Measurements from ENCODE around the gene KTI12.
"Not testable (repeated sequence)": the region's sequence is repeated elsewhere in the genome, so short reads cannot be mapped to it uniquely, and the experiment has no call there.

KTI12 gene

DNA sequence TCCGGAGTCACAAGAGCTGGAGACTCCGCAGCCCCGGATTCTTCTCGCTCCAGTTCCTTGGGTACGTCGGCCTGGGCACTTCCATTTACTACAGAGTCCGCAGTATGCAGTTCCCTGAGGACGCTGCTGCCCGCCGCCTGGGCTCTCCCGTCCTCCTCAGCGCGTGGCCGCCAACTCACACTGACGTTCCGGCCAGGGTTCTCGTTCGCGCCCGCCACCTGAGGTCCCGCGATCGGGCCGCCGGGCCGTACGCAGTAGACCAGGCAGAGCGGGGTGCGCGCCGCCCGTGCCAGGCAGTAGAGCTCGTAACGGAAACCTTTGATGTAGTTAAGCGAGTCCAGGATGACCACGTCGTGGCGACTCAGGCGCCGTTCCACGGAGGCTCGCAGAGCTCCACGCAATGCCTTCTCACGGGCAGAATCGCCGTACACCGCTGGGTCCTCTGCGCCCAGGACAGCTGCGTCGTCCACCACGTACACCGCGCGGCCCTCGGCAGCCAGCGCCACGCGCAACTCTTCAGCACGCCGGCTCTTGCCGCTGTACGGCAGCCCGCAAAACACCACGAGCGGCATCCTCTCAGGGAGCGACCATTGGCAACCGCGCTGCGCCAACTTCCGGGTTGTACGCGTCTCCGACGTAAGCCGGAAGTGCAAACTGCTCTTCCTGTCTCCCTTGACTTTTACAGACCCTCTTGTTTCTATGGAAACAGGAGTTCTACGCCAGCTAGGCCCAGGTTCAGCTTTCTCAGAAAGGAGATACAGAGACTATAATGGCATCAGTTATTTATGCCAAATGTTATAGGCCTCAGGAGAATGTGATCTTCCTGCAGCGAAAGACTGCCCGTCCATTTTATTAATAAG lies at the start of gene KTI12:
TSS of gene KTI12 (minus strand) at position 621 of the 860 bp plus-strand sequence. CDS start at position 572, 49 bp downstream.
- Histone ChIP-seq H3K4me3 (peak within 1 kb of the TSS; percentile 56 to 95 (median 83)), H3K27ac (peak within 1 kb of the TSS; percentile 52 to 93 (median 83))

DNA sequence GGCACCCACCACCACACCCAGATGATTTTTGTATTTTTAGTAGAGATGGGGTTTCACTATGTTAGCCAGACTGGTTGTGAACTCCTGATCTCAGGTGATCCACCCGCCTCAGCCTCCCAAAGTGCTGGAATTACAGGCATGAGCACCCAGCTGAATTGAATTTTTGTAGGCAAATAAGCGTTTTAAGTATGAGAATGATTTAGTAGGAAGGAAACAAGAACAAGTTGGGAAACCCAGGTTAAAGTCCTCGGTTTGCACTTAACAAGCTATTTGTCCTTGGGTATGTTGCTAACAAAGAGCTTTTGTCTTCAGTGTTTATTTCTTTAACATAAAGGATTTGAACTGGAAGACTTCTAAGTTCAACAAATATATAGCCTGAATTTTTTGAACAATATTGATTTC lies 46.4 kb upstream of the KTI12 start:
- Histone ChIP-seq H3K27ac (no peak overlapping the region), H3K4me3 (no peak overlapping the region)

GRCh38 chr1:52077277-52077676 lies 43.7 kb upstream of the KTI12 start:
- not testable (repeated sequence) for H3K27ac ChIP-seq, H3K4me3 ChIP-seq

DNA sequence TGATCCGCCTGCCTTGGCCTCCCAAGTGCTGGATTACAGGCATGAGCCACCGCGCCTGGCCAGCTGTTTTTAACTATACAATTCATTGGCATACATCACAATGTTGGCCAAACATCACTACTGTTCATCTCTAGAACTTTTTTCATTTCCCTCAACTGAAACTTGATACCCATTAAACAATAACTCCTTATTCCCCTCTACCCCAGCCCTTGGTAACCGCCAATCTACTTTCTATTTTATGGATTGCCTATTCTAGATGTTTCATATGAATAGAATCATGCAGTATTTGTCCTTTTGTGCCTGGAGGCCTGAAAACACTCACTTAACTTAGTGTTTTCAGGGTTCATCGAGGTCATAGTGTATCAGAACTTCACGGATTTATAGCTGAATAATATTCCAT lies 38.7 kb upstream of the KTI12 start:
- Histone ChIP-seq H3K4me3 (no peak overlapping the region), H3K27ac (no peak overlapping the region)

- Histone ChIP-seq H3K27ac (no peak overlapping the region), H3K4me3 (no peak overlapping the region)
These were observed 37.1 kb upstream of the KTI12 start for GRCh38 chr1:52070704-52071103.

DNA sequence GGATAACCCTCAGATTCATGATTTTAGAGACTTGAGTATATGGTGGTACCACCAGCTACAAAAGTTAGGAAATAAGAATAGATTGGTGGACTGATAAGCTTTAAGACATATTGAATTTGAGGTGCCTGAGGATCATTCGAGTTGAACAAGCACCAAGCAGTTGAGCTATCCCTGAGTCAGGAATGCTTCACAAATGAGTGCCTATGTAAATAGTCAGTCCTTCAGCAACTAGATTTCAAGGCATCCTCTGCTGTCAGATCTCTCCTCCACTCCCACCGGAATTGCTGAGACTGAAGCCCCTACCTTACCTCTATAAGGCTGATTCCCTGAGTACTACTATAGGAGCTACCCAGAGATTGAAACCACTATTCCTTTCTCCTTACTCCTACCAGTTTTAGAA lies 29.6 kb upstream of the KTI12 start:
- no peak overlapping the region for H3K27ac ChIP-seq
- no peak overlapping the region for H3K4me3 ChIP-seq

GRCh38 chr1:52060822-52061221 lies 27.2 kb upstream of the KTI12 start:
- no peak overlapping the region for H3K4me3 ChIP-seq
- no peak overlapping the region for H3K27ac ChIP-seq

GRCh38 chr1:52059888-52060287 lies 26.3 kb upstream of the KTI12 start:
- H3K4me3 ChIP-seq, result no peak overlapping the region
- H3K27ac ChIP-seq, result no peak overlapping the region

- Histone ChIP-seq H3K27ac (no peak overlapping the region), H3K4me3 (no peak overlapping the region)
These were observed 25.7 kb upstream of the KTI12 start for GRCh38 chr1:52059321-52059720.

DNA sequence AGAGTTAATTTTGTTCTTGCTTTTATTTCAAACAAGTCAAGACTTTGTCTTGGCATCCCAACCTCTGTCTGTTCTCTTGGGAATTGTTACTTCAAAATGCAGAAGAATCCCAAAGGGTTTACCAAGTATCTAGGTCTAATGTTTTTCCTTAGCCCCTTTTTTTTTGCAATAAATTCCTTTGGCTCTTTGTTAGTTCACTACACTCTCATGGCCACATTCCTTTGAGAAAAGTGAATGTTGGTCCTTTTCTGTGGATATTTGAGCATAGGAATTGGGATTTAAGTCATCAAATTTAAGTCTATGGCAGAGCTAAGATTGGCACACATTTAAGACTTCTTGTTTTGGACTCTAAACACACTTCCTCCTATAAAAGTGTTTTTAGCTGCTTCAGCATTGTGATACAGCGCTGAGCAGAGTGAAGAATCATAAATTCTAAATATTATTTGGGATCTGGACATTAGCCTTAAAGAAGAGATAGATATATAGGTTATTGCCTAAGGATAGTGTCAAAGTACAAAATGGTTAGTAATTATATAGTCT lies 24.3 kb upstream of the KTI12 start:
- H3K4me3 ChIP-seq, result no peak overlapping the region
- H3K27ac ChIP-seq, result peak overlapping the region in 3 of 21 experiments; percentile 12 to 92 (median 17)

DNA sequence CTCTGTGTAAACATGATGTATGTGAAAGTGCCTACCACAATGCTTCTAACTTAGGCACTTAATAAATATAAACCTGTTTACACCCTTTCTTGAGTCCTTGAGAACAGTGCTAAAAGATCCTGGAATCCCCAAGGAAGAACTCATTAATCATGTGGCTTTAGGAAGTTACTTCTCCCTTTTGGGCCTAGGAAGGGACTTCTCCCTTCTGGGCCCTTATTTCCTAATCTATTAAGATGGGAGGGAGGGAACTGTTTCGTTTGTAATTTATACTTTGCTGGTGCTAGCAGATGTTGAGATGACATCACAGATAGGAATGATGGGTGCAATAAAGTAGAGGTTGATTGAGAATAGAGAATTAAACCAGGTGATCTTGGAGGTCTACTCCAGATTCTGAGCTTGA lies 23.6 kb upstream of the KTI12 start:
- peak overlapping the region in 6 of 7 experiments; percentile 68 to 98 (median 84) for H3K4me3 ChIP-seq
- peak overlapping the region in 15 of 21 experiments; percentile 85 to 98 (median 95) for H3K27ac ChIP-seq

- peak overlapping the region; percentile 68 to 98 (median 78) for H3K4me3 ChIP-seq
- H3K27ac ChIP-seq, result peak overlapping the region in 20 of 21 experiments; percentile 78 to 98 (median 95)
These were observed 23.3 kb upstream of the KTI12 start for GRCh38 chr1:52056937-52057231.

DNA sequence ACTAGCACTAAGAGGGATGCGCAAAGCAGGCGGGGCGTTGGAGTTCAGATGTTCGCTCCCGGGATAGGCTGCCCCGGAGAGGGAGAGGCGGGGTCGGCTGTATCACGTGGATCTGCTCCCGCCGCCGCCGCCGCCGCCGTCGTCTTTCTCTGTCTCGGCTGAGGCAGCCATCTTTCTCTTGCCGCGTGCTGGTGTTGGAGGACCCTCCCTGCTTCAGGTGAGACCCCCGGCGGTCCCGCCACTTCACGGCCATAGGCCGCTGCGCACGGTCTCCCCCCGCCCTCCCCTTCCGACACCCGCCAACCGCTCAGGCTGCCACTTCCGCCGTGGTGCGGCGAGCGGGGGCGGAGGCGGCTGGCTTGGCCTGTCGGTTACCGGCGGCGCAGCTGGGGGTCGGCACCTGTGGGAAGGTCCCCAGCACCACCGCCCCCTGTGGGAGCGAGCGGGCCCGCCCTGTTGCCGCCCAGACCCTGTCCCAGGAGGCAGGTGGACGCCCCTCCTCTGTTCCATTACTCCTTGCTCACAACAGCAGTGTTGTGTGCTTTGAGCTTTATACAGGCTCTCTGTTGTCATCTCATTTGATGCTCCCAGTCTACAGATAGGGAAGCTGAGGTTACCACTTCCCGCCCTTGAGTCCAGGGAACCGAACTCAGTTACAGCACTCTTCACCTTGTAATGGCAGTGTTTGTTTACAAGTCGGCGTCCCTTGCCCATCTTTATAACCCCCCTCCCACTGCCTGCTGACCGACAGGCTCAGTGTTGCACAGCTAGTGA lies 22.7 kb upstream of the KTI12 start, which contains the start of gene BTF3L4:
TSS of gene BTF3L4 (plus strand) at position 133 of the 774 bp plus-strand sequence. CDS start 3,553 bp downstream, outside the sequence.
- H3K27ac ChIP-seq, result peak within 1 kb of the TSS; percentile 78 to 98 (median 95)
- H3K4me3 ChIP-seq, result peak within 1 kb of the TSS; percentile 68 to 98 (median 78)

- H3K4me3 ChIP-seq, result peak overlapping the region; percentile 68 to 98 (median 78)
These were observed 22.2 kb upstream of the KTI12 start for GRCh38 chr1:52055866-52056162.

GRCh38 chr1:52055066-52055865 lies 21.7 kb upstream of the KTI12 start, which contains the start of gene TXNDC12:
TXNDC12 (minus strand) TSS chr1:52055191; CDS start chr1:52055096, 95 bp downstream.
- peak within 1 kb of the TSS; percentile 13 to 97 (median 91) for H3K27ac ChIP-seq
- H3K4me3 ChIP-seq, result peak within 1 kb of the TSS; percentile 68 to 98 (median 78)

More at GRCh38 chr1:52055866-52056162, 22.2 kb upstream of the KTI12 start:
- peak overlapping the region in 20 of 21 experiments; percentile 68 to 97 (median 92) for H3K27ac ChIP-seq

DNA sequence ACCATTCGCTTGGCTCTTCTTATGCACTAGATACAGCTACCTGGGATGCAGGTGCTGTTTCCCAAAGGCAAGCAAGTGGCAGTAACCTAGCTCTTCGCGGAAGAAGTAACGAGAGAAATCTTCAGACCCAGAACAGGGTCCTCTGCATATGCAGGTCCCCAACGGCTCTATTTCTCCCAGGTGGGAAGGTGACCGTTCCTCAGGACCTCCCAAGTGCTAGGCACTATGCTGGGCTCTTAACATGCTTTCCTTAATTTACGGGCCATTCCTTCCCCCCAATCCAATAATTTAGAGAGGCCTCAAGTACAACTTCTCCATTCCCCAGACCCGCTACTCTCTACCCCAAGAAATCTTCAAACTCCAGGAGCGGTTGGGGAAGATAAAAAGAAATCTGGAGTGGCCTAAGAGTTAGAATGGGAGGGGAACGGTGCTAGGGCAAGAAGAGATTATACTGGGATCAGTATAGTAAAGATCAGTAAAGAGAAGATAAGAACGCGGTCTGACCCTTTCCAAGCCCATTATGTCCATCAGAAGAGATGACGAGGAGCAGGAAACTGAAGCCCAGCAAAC lies 21.0 kb upstream of the KTI12 start:
- peak overlapping the region; percentile 13 to 97 (median 90) for H3K27ac ChIP-seq
- peak overlapping the region; percentile 68 to 98 (median 78) for H3K4me3 ChIP-seq

DNA sequence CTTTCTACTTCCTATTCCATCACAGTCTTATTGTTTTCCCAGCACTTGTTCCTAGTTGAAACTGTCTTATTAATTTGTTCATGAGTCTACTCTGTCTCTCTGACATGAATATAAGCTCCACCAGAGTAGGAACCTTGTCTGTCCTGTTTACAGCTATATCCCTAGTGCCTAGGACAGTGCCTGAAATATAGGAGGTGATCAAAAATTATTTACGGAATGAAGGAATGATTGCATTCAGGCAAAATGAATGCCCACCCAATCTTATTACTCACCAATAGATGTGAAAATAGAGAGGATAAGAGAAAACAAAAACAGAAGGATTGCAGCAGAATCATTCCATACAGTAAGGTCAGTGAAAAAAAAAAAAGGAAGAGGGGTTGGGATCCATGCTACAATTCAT lies 20.3 kb upstream of the KTI12 start:
- Histone ChIP-seq H3K27ac (peak overlapping the region in 2 of 21 experiments; percentile 90 to 97), H3K4me3 (peak overlapping the region in 3 of 7 experiments; percentile 68 to 98 (median 89))

DNA sequence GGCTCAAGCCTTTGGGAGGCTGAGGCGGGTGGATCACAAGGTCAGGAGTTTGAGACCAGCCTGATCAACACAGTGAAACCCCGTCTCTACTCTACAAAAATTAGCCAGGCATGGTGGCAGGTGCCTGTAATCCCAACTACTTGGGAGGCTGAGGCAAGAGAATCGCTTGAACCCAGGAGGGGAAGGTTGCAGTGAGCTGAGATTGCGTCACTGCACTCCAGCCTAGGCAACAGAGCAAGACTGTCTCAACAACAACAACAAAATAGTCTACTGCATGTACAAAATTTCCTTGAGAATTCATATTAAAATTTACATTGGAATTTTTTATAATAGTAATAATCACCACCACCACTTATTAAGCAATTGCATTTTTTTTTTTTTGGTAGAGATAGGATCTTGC lies 15.7 kb upstream of the KTI12 start:
- H3K4me3 ChIP-seq, result not testable (repeated sequence)

GRCh38 chr1:52045666-52046195 lies 12.1 kb upstream of the KTI12 start:
- H3K27ac ChIP-seq, H3K4me3 ChIP-seq: not testable (repeated sequence)

More for the DNA sequence above, 15.7 kb upstream of the KTI12 start:
- not testable (repeated sequence) for H3K27ac ChIP-seq
